ENCODE measurements around the gene MLLT3.

The MLLT3 gene

GRCh38 chr9:20325008-20325407, 297.3 kb downstream of the MLLT3 start:
- DNase-seq: no peak

- DNase-seq: no peak
Observed at GRCh38 chr9:20322212-20322611, 300.1 kb downstream of the MLLT3 start.

- DNase-seq: no peak
Observed at GRCh38 chr9:20321423-20322082, 300.7 kb downstream of the MLLT3 start.

GRCh38 chr9:20320921-20321320, 301.4 kb downstream of the MLLT3 start:
- no peak for DNase-seq

GRCh38 chr9:20319641-20320337, 302.5 kb downstream of the MLLT3 start:
- no peak for DNase-seq

- DNase-seq: no peak
Observed at GRCh38 chr9:20319241-20319640, 303.1 kb downstream of the MLLT3 start.

- no peak for DNase-seq
Observed at GRCh38 chr9:20317701-20318100, 304.6 kb downstream of the MLLT3 start.

- DNase-seq: no peak
Observed at GRCh38 chr9:20316372-20316771, 305.9 kb downstream of the MLLT3 start.

GRCh38 chr9:20315677-20316076, 306.6 kb downstream of the MLLT3 start:
- no peak for DNase-seq

GRCh38 chr9:20314981-20315380, 307.3 kb downstream of the MLLT3 start:
- DNase-seq: no peak

- no peak for DNase-seq
Observed at GRCh38 chr9:20313415-20313814, 308.9 kb downstream of the MLLT3 start.

GRCh38 chr9:20312732-20313131, 309.6 kb downstream of the MLLT3 start:
- DNase-seq: no peak

- no peak for DNase-seq
Observed at GRCh38 chr9:20310024-20310423, 312.3 kb downstream of the MLLT3 start.

- no peak for DNase-seq
Observed at GRCh38 chr9:20309124-20309523, 313.2 kb downstream of the MLLT3 start.

- DNase-seq: no peak
Observed at GRCh38 chr9:20307621-20308020, 314.7 kb downstream of the MLLT3 start.

- no peak for DNase-seq
Observed at GRCh38 chr9:20305452-20305851, 316.8 kb downstream of the MLLT3 start.

GRCh38 chr9:20303996-20304395, 318.3 kb downstream of the MLLT3 start:
- DNase-seq: no peak

GRCh38 chr9:20303066-20303465, 319.2 kb downstream of the MLLT3 start:
- DNase-seq: no peak

- DNase-seq: no peak
Observed at GRCh38 chr9:20302197-20302596, 320.1 kb downstream of the MLLT3 start.

GRCh38 chr9:20300430-20301115, 321.7 kb downstream of the MLLT3 start:
- no peak for DNase-seq

- no peak for DNase-seq
Observed at GRCh38 chr9:20297646-20298084, 324.6 kb downstream of the MLLT3 start.

GRCh38 chr9:20295555-20295954, 326.7 kb downstream of the MLLT3 start:
- no peak for DNase-seq

- DNase-seq: no peak
Observed at GRCh38 chr9:20294046-20294750, 328.1 kb downstream of the MLLT3 start.
